ENCODE data around the gene CCDC89.
"Not testable (repeated sequence)": the region's sequence is repeated elsewhere in the genome, so short reads cannot be mapped to it uniquely, and the experiment has no call there.

CCDC89 gene

DNA sequence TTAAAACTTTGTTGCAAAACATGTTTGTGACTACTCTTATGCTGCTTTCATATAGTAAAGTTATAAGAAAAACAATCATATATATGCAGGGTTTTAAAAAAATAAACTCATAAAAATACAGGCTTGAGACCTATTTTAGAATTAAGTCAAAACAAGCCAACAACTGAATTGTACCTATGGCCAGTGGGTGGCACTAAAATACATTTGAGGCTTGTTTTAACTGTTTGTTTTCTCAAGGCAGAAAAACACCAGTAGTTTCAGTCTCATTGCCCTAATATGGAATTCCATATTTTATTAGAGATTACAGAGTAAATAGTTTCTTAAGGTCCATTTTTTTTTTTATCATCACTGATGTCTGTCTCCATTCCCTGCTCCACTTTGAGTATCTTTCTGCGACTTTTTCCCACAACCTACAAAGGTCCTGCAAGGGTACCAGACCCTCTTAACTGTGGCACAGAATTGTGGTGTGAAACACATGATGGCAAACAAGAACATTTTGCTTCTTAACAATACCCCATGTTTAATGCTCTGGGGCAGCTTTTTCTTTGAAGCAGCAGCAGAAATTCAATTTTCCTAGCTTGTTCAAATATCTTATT, 8.5 kb upstream of the CCDC89 start:
- DNase-seq (ENCODE audit: low read depth), result no peak

DNA sequence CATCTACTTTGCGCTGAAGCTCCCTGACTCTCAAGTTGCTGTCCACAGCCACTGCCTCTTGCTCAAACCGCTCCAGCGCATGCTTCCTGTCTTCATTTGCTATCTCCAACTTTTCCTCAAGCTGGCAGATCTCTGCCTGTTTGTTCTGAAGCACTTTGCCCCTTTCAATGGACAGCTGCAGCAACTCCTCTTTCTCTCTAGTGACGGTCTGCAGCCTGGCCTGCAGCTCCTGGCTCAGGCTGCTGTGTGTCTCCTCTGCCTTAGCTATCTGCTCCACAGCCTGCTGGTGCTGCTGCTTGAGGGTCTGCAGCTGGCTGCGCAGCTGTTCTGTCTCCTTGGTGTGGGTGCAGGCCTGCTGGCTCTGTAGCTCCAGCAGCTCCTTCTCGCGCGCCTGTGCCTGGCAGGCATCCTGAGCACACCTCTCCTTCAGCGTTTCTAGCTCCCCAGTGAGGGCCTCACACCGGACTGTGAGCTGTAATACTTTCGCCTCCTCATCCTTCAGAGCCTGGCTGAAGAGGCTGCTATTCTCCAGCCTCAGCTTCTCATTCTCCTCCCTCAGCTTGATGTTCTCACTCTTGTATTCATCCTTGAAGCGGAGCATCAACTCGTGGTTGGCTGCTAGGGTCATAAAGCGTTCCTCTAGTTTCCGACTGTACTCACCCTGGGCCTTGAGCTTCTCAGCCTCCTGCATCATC, 723 bp downstream of the CCDC89 start:
- DNase-seq (ENCODE audit: low read depth), result no peak

DNA sequence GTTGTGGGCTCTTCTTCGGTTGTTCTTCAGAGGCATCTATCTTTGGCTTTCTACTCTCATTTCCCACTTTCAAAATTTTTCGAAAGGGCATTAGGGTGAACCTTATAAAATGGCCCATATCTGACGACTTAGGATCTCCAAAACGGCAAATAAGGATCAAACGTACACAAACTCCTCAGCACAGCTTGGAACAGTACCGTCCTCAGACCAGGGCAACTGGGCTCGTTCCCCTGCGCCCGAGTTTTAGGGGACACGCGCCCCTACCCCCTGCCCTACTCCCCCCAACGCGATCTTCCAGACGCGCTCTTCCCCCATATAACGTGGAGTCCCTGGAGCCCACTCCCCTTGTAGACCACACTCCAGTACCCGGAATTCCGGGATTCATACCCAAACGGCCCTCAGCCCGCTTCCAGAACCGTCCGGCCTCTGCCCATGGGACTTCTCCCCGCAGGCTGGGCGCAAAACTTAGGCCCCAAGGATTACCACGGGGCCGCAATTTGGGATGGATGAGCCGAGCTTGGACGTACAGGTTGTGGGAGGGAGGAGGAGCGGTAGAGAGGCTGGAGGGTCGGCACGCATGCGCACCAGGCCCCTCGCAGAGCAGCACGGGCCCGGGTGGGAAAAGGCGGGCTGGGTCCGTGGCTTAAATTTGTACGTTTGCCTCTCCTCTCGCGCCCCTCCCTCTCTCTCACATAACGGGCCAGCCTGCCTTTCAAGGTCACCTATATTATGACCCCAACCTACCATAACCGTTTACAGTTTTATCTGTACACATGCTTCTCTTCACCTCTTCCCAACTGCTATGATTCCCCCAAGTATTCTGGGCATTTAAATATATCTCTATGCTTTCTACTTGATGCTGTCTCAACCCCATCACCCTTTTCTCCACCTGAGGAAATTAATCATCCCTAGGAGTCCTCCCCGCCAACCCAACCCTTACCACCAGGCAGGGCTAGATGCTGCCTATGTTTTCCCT, 3.4 kb downstream of the CCDC89 start:
- DNase-seq (ENCODE audit: low read depth), result peak; percentile 50

DNA sequence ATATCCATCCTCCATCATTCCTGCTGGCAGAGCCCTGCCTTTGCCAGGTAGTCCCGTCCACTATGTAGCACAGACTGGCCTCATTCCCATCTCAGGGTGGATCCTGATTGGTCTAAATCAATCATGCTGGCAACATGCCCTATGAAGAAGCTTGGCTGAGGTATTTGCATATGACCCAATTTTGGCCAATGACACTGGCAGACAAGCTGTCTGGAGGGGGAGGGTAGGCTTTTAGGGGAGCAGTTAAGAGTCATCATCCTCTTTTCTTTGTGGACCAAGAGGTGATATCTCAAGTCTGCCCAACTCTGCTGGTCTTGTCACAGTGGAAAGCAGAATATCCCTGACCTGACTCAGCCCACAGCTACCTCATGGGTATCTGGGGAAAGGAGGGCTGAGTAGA, 5.1 kb downstream of the CCDC89 start:
- no peak for DNase-seq (ENCODE audit: low read depth)

DNA sequence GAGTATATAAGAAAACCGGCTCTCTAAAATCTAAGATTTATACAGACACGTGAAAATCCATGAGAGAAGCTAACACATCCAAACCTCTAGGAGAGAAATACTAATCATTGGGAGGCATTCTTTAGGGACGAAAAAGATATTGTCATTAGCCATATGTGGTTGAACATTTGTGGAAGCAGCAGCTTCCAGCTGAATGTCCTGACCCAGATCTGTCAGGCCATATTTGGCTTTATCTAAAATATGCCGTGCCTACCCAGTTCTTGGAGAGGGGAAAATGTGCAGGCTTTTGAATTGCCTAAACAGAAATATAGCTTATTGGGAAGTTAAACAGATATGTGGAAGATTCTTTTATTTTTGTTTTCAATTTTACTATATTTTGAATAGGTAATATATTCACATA, 6.4 kb downstream of the CCDC89 start:
- no peak for DNase-seq (ENCODE audit: low read depth)

DNA sequence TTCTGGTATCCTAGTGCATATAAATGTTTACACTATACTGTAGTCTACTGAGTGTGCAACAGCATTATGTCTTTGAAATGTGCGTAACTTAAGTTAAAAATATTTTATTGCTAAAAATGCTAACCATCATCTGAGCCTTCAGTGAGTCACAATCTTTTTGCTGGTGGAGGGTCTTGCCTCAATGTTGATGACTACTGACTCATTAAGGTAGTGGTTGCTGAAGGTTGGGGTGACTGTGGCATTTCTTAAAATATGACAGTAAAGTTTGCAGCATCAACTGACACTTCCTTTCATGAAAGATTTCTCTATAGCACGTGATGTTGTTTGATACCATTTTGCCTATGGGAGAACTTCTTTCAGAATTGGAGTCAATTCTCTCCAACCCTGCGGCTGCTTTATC, 12.6 kb downstream of the CCDC89 start:
- no peak for DNase-seq (ENCODE audit: low read depth)

DNA sequence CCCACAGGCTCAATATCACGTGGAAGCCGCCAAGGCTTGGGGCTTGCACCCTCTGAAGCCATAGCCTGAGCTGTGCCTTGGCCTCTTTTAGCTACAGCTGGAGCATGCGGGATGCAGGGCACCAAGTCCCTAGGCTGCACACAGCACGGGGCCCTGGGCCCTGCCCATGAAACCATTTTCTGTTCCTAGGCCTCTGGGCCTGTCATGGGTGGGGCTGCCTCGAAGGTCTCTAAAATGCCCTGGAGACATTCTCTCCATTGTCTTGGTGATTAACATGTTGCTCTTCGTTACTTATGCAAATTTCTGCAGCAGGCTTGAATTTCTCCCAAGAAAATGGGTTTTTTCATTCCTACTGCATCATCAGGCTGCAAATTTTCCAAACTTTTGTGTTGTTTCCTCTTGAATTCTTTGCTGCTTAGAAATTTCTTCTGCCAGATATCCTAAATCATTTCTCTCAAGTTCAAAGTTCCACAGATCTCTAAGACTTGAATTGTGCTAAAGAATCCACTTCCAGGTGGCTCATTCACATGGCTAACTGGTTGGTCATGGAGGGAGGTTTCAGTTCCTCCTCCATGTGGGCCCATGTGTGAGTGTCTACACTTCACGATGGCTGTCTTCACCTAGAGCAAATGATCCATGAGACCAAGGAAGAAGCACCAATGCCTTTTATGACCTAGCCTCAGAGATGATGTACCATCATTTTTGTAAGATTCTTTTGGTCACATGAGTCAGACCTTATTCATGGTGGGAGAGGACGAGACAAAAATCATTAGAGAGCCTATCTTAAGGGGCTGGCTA, 13.7 kb downstream of the CCDC89 start:
- no peak for DNase-seq (ENCODE audit: low read depth)

DNA sequence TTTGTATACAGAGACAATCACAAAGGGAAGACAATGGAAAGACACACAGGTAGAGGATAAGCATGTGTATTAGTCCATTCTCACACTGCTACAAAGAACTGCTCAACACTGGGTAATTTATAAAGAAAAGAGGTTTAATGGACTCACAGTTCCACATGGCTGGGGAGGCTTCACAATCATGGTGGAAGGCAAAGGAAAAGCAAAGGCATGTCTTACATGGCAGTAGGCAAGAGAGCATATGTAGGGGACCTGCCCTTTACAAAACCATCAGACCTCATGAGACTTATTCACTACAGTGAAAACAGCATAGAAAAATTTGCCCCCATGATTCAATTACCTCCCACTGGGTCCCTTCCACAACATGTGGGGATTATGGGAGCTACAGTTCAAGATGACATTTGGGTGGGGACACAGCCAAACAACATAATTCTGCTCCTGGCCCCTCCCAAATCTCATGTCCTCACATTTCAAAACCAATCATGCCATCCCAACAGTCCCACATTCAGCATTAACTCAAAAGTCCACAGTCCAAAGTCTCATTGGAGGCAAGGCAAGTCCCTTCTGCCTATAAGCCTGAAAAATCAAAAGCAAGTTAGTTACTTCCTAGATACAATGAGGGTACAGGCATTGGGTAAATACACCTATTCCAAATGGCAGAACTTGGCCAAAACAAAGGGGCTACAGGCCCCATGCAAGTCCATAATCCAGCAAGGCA, 14.9 kb downstream of the CCDC89 start:
- DNase-seq (ENCODE audit: low read depth), result not testable (repeated sequence)

DNA sequence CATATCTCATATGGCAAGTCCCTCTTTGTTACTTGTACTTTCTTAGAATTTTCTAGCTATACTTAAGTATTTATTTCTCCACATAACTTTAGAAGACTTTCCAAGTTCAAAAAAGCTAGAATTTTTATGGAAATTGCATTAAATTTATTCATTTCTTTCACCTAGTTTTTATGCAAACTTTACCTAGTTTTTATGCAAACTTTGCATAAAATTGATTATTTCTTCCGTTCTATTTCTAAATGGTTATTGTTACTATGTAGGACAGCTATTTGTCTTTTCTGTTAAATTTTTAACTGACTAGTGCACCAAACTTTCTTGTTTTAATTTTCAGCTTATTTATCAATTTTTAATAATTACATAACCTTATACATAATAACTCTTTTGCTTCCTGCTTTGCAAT, 17.8 kb downstream of the CCDC89 start:
- no peak for DNase-seq (ENCODE audit: low read depth)

DNA sequence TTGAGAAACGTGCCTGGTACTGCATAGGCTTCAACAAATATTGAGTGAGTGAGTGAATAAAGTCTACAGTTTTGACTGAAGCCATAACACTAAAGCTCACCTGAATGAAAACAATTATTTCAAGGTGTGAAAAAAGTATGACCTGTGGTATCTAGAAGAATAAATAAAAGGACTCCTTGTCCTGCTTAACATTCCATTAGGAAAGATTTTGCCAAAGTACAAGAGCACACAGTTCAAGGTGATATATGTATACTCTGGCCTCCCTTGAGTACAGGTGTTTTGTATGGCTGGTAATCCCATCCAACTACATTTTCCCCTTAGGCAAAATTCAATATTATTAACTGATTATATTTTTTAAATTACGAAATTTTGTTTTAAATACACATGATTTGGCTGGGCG, 19.3 kb downstream of the CCDC89 start:
- DNase-seq (ENCODE audit: low read depth), result no peak

DNA sequence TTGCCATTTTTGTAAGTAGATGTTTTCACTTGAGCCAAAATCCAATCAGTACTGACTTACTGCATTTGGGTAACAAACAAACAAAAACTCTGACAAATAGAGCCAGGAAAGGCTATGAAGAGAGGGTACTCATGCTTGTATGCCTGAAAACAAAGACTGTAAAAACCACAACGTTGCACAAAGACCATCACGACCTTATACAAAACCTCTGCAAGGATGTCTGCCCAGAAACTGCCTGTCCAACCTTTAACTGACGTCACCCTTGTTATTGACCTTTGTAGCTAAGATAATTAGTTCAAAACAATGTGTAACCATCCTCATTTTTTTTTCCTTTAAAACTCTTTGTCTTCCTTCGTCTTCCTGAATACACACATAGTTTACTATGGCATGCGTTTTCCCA, 20.3 kb downstream of the CCDC89 start:
- no peak for DNase-seq (ENCODE audit: low read depth)

DNA sequence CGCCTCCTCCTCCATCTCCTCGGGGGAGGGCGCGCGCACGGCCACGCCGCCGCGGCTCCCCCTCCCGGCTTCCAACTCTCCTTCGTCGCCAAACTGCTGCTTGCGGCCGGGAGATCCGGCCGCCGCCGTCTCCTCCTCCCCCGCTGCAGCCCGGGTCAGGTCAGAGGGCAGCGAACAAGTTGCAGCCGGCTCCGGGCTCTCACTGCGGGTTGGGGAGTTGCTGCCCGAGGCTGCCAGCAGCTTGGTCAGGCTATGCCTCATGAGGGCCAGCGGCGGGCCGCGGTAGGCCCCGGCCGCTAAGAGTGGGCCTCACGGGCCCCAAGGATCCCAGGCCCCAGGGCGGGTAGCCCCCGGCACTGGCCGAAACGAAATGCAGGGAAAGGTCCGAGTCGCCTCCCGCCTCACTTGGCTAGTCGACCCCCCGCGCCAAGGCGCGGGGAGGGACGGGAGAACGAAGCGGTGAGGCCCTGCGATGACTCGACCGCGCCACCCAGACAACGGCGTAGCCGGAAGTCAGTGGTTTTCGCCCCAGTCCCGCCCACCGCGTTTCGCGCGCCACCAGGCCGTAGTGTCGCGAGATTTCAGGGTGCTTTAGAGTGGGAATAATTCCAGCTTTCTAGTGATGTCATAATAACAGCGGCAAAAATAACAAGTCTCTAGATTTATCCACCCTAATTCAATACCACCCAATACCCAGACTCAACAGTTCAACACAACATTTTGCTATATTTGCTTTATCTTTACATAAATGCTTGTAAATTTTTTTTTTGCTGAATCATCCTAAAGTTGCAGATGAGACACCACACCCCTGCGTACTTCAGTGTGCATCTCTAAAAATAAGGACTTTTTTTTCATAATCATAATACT, 21.1 kb downstream of the CCDC89 start, which contains the start of gene CREBZF:
CREBZF (minus strand) TSS at position 515 of the 867 bp plus-strand sequence; CDS start at position 261, 254 bp downstream.
- peak; percentile 90 for DNase-seq (ENCODE audit: low read depth)

DNA sequence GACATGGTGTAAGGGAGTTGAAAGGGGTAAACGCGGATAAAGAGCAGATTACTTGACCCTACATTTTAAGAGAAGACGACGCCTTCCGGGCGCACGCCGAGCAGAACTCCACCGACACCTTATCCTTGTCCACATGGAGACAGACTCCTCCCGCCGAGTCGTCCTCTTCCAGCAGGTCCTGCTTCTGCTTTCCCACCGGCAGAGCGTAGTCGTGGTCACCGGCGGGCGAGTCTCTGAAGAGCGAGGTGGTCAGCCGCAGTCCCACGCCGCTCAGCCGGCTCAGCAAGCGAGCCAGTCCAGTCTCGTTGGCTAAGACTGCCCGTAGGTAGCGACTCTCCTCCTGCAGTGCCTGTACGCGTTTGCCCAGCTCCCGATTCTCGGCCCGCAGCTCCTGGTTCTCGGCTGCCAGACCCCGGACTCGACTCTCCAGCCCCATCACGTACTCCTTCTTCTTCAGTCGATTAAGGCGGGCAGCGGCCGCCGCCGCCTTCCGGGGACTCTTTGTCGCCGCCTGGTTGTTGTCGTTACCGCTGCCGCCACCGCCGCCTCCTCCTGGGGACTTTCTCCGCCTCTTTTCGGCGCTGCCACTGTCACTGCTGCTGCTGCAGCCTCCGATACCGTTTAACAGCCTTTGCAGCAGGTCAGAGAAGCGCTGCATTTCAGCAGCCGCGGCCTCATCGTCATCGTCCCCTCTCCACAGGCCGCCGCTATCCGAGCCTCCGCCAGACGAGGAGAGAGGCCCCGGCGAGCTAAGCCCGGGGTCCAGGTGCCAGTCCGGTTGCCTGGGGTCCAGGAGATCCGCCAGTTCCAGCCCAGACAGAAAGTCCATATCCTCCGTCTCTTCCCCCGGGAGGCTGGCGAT, 22.0 kb downstream of the CCDC89 start:
- DNase-seq (ENCODE audit: low read depth), result peak; percentile 79

DNA sequence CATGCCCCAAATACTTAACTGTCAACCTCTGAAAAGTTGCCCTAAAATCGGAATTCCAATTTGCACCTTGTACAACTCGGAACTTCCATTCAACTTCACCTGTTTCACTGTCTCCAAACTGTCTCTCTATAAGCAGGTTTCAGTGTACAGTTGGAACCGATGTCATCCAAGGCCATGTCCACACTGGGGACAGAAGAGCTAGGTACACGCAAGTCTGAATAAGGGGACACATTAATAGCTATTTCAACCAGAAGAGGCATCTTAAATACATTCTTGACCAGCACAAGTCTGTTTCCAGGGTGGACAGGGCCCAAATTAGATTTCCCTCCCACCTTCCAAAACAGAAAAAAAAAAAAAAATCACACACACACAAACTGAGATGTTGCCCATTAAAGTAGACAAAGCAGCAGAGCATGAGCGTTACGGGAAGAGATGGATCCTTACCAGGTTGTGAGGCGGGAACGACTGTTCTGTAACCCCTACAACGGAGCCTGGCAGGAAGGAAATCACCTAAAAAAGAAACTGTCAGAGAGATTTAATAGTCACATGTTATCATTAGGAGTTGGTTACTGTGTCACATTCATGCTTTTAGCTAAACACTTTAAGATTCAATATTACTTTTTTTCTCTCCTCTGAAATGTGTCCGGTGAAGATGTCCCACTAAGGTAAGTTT, 22.8 kb downstream of the CCDC89 start:
- no peak for DNase-seq (ENCODE audit: low read depth)

DNA sequence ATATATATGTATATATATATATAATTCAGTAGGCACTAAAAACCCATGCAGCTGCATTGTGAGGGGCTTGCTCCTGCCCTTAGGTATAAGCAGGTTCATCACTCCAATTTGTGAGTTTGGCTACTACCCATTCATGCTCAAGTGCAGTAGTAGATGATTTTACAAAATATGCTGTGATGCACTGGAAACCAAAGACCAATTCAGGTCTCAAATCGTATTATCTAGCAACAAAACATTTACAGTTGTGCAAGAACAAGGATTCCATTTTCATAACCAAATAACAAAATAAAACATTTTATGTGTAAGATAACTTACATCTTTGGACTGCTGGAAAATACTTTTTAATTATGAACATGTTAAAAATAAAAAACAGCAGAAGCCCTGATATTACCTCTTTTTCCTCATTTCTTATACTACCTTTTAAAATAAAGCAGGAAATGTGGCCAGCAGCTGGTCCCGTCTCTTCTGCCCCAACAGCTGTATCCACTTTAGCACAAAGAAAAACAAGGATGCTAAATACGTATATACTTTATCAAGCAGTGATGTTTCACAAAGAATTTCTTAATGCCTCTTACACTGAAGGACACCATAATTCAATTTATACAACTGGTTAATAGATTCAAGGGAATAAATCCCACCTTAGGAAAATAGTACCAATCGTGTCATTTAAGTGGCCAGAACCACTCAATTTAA, 23.9 kb downstream of the CCDC89 start:
- no peak for DNase-seq (ENCODE audit: low read depth)

DNA sequence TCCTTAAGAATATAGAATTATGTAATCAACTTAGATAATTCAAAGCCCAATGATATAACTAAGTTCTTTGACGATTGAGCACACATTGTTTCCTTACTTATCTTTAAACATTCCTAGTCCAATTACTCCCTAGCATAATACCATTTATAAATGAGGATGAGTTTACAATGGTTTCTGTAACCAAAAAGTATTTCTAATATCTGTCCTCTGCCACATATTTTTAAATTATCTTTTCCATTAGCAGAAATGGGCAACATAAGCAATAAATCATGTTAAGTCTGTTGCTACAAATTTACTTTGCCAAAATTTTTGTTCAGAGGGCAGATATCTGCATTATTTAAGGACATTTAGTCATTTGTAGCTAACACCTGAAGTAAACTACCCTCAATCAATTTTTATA, 27.8 kb downstream of the CCDC89 start:
- no peak for DNase-seq (ENCODE audit: low read depth)

DNA sequence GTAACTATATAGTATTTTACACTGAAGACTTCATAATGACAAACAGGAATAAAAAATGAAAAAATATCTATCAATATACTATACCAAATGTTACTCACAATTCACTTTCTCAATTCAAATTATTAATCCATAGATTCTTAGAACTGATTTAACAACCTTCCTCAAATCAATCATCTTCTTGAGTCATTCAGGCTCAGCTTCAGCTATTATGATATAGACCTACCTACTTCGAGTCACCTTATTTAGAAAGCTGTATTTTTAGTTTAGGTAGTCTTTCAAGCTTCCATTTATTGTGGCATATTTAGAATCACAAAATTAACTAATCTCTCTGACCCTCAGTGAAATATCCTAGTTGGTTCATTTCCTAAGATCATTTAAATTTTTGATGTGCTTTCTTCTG, 29.2 kb downstream of the CCDC89 start:
- DNase-seq (ENCODE audit: low read depth), result no peak

DNA sequence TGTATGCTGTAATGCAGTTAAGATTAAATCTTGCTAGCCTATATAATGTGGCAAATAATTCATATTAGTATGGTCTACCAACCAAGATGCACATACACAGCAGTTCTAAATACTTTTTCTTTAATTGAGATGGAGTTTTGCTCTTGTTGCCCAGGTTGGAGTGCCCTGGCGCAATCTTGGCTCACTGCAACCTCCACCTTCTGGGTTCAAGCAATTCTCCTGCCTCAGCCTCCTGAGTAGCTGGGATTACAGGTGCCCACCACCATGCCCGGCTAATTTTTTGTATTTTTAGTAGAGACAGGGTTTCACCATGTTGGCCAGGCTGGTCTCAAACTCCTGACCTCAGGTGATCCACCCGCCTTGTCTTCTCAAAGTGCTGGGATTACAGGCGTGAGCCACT, 31.7 kb downstream of the CCDC89 start:
- not testable (repeated sequence) for DNase-seq (ENCODE audit: low read depth)

All from stimulated activated CD8-positive, alpha-beta memory T cell treated with anti-CD3 and anti-CD28 coated beads, Interleukin-12 subunit alpha, Interleukin-12 subunit beta, amount 100 ng/mL, for 4 hours (primary cell).